Type B pancreatic cell (in vitro differentiated cells): ENCODE data around the gene SYNRG. TPM values are rescaled to one million over a fixed set of nuclear protein-coding genes. Genes with fewer than 3 reads are reported as not detected.
A peak's percentile ranks its signal among the peaks of the same experiment; 100 is the strongest.

Experiments
- DNase-seq: peaks from one replicate; pipeline ENCODE4 v3.0.0; 2021; ENCODE audit warnings: mixed read lengths; ENCODE audit not compliant: unreplicated experiment; ENCODE audit errors: extremely low spot score
- H3K27ac Mint-ChIP-seq: 2 replicates; pipeline ENCODE4 v1.8.0; 2021; ENCODE audit warnings: mild to moderate bottlenecking, mixed read lengths
- H3K27me3 Mint-ChIP-seq: 2 replicates; pipeline ENCODE4 v1.8.0; 2021; ENCODE audit warnings: mixed read lengths
- H3K36me3 Mint-ChIP-seq: 2 replicates; pipeline ENCODE4 v1.8.0; 2021; ENCODE audit warnings: mixed read lengths
- H3K4me1 Mint-ChIP-seq: one replicate; pipeline ENCODE4 v1.8.0; 2021; ENCODE audit warnings: mixed read lengths; ENCODE audit not compliant: unreplicated experiment
- H3K4me3 Mint-ChIP-seq: 2 replicates; pipeline ENCODE4 v1.8.0; 2021; ENCODE audit warnings: mild to moderate bottlenecking, mixed read lengths
- H3K9me3 Mint-ChIP-seq: 2 replicates; pipeline ENCODE4 v1.8.0; 2021; ENCODE audit warnings: mixed read lengths
- CTCF ChIP-seq: fragments of 200-600 bp; sonication (generic); conservative IDR thresholded peaks from 2 replicates; pipeline ENCODE4 v1.5.0; 2021; ENCODE audit warnings: antibody characterized with exemption, mild to moderate bottlenecking
- total RNA-seq: library from RNA; stranded (reverse); gene quantifications from 2 replicates; pipeline ENCODE4 v1.2.1, GENCODE V29; 2021; ENCODE audit warnings: low replicate concordance

The SYNRG gene
- total RNA-seq, 1 donor from 2014 or later: 45.0 TPM

- no peak for TF ChIP-seq CTCF
- peaks cover 12% of the 10 kb centered on the region for H3K27me3 Mint-ChIP-seq
- H3K9me3 Mint-ChIP-seq: no peaks in the 10 kb centered on the region
- H3K36me3 Mint-ChIP-seq: peaks cover 3% of the 10 kb centered on the region
- peak overlapping the region; percentile 39 for H3K27ac Mint-ChIP-seq
- no peak for DNase-seq
- peaks cover 36% of the 10 kb centered on the region for H3K4me1 Mint-ChIP-seq
- H3K4me3 Mint-ChIP-seq: peak overlapping the region; percentile 95
Observed at GRCh38 chr17:37492167-37492566, 117.1 kb downstream of the SYNRG start.

GRCh38 chr17:37490638-37491614 lies 118.3 kb downstream of the SYNRG start:
- Mint-ChIP-seq H3K4me1 (peaks cover 36% of the 10 kb centered on the region), H3K36me3 (peaks cover 3% of the 10 kb centered on the region), H3K4me3 (peak overlapping the region; percentile 95), H3K27me3 (peaks cover 12% of the 10 kb centered on the region), H3K27ac (peak overlapping the region; percentile 94), H3K9me3 (no peaks in the 10 kb centered on the region)
- DNase-seq: no peak
- TF ChIP-seq CTCF: no peak

- Mint-ChIP-seq H3K4me3 (peak overlapping the region; percentile 95), H3K27ac (peak overlapping the region; percentile 94), H3K9me3 (no peaks in the 10 kb centered on the region), H3K27me3 (peaks cover 12% of the 10 kb centered on the region), H3K4me1 (peaks cover 37% of the 10 kb centered on the region), H3K36me3 (peaks cover 3% of the 10 kb centered on the region)
- TF ChIP-seq CTCF: peak; percentile 73
- peak; percentile 85 for DNase-seq
Observed at GRCh38 chr17:37490022-37490587, 119.1 kb downstream of the SYNRG start.

- Mint-ChIP-seq H3K4me1 (peaks cover 30% of the 10 kb centered on the region), H3K27ac (peak within 1 kb of the TSS; percentile 94)
- TF ChIP-seq CTCF: no peak
Observed at GRCh38 chr17:37489197-37490001, 119.8 kb downstream of the SYNRG start, which contains the start of gene DUSP14. DUSP14 (plus strand) TSS chr17:37489891; CDS start chr17:37512273, 22,382 bp downstream.

GRCh38 chr17:37488607-37489196 lies 120.5 kb downstream of the SYNRG start:
- TF ChIP-seq CTCF: no peak
- Mint-ChIP-seq H3K4me1 (peaks cover 29% of the 10 kb centered on the region), H3K9me3 (no peaks in the 10 kb centered on the region), H3K4me3 (peak overlapping the region; percentile 93), H3K36me3 (no peaks in the 10 kb centered on the region), H3K27me3 (peaks cover 12% of the 10 kb centered on the region), H3K27ac (peak overlapping the region; percentile 87)
- DNase-seq: no peak

More at GRCh38 chr17:37489197-37490001, 119.8 kb downstream of the SYNRG start, which contains the start of gene DUSP14:
- peak; percentile 90 for DNase-seq
- H3K36me3 Mint-ChIP-seq: peaks cover 3% of the 10 kb centered on the region
- H3K9me3 Mint-ChIP-seq: no peaks in the 10 kb centered on the region
- H3K27me3 Mint-ChIP-seq: peaks cover 12% of the 10 kb centered on the region
- peak within 1 kb of the TSS; percentile 95 for H3K4me3 Mint-ChIP-seq
